ENCODE data around the gene MED20. TPM values are rescaled to one million over a fixed set of nuclear protein-coding genes. Genes with fewer than 3 reads are reported as not detected.

Gene MED20
- total RNA-seq, 1 experiment from 2014 or later, result 26.4 TPM

DNA sequence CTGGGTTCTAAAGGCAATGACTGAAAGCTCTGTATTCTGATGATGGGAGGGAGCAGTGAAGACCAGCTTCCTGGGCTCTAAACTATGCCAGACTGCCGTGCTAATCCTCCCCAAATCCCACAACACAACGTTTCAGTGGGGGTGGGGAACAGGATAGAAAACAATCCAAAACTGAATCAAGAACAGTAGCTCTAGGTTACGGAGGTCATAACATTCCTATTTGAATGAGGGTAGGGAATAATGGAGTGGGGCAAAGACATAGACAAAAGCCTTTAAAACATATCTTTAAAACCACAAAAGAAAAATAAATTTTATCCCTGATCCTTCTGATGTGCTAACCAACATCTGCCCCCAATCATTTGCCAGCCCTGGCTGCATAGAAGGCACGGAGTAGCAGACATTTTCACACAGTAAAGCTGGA lies 33.6 kb downstream of the MED20 start:
- Histone ChIP-seq H3K27ac (ENCODE audit: low read depth, low read length) (no peak overlapping the region), H2AFZ (ENCODE audit: low read depth, low read length, poor library complexity, severe bottlenecking) (no peak overlapping the region), H4K20me1 (ENCODE audit: insufficient read depth) (no peaks in the 10 kb centered on the region), H3K27me3 (ENCODE audit: insufficient read depth, low read length) (no peaks in the 10 kb centered on the region), H3K36me3 (ENCODE audit: control insufficient read depth in 1 of 2, insufficient read depth in 2 of 2, low read length in 2 of 2) (no peaks in the 10 kb centered on the region), H3K9me3 (ENCODE audit: control insufficient read depth in 1 of 2, insufficient read depth in 1 of 2, low read depth in 1 of 2, low read length in 2 of 2) (no peaks in the 10 kb centered on the region), H3K4me1 (ENCODE audit: control insufficient read depth in 1 of 2, insufficient read depth in 2 of 2, low read length in 2 of 2) (no peaks in the 10 kb centered on the region), H3K4me3 (replicated peaks in 1 of 2; ENCODE audit: low read depth in 1 of 2, low read length in 2 of 2) (no peak overlapping the region), H3K4me2 (ENCODE audit: low read length) (no peak overlapping the region), H3K9me2 (ENCODE audit: insufficient read depth) (no peaks in the 10 kb centered on the region), H3K79me2 (ENCODE audit: insufficient read depth, low read length) (no peaks in the 10 kb centered on the region), H3K9ac (ENCODE audit: low read length) (no peak overlapping the region)
- no peak for ATAC-seq
- CTCF ChIA-PET, result interaction anchor here (1.5 kb wide), 1 partner anchor 34 kb away, joined by 3 read pairs; the partner anchor contains the start of genes BYSL and MED20
- intact Hi-C loops (cut with micrococcal nuclease), result no loop called here
- TF ChIP-seq, protein P1, sequence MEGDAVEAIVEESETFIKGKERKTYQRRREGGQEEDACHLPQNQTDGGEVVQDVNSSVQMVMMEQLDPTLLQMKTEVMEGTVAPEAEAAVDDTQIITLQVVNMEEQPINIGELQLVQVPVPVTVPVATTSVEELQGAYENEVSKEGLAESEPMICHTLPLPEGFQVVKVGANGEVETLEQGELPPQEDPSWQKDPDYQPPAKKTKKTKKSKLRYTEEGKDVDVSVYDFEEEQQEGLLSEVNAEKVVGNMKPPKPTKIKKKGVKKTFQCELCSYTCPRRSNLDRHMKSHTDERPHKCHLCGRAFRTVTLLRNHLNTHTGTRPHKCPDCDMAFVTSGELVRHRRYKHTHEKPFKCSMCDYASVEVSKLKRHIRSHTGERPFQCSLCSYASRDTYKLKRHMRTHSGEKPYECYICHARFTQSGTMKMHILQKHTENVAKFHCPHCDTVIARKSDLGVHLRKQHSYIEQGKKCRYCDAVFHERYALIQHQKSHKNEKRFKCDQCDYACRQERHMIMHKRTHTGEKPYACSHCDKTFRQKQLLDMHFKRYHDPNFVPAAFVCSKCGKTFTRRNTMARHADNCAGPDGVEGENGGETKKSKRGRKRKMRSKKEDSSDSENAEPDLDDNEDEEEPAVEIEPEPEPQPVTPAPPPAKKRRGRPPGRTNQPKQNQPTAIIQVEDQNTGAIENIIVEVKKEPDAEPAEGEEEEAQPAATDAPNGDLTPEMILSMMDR (IDR thresholded peaks at IDR 0.05 in 2 of 3, conservative IDR thresholded peaks at IDR 0.05 in 1 of 3; ENCODE audit: borderline replicate concordance in 1 of 3, insufficient read depth in 1 of 3, low read depth in 2 of 3, low read length in 2 of 3), result no peak
- TF ChIP-seq POLR2A (IDR thresholded peaks at IDR 0.05; ENCODE audit: borderline replicate concordance, extremely low read depth, insufficient read depth, insufficient read length) (no peak), ZNF274 (IDR thresholded peaks at IDR 0.05; ENCODE audit: low read depth, low read length) (no peak), YY1 (IDR thresholded peaks at IDR 0.05; ENCODE audit: extremely low read depth, insufficient replicate concordance, low read depth, low read length) (no peak), CBX3 (IDR thresholded peaks at IDR 0.05; ENCODE audit: low read depth) (no peak), SIN3A (IDR thresholded peaks at IDR 0.05; ENCODE audit: low read depth) (no peak), SP1 (IDR thresholded peaks at IDR 0.05; ENCODE audit: low read depth) (no peak), RAD21 (IDR thresholded peaks at IDR 0.05; ENCODE audit: low read depth) (no peak), ZFX (IDR thresholded peaks at IDR 0.05) (no peak), FOSL1 (IDR thresholded peaks at IDR 0.05; ENCODE audit: low read depth) (no peak)
- TF ChIP-seq, protein P2, sequence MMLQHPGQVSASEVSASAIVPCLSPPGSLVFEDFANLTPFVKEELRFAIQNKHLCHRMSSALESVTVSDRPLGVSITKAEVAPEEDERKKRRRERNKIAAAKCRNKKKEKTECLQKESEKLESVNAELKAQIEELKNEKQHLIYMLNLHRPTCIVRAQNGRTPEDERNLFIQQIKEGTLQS (IDR thresholded peaks at IDR 0.05), result no peak
- TF ChIP-seq, protein P3, sequence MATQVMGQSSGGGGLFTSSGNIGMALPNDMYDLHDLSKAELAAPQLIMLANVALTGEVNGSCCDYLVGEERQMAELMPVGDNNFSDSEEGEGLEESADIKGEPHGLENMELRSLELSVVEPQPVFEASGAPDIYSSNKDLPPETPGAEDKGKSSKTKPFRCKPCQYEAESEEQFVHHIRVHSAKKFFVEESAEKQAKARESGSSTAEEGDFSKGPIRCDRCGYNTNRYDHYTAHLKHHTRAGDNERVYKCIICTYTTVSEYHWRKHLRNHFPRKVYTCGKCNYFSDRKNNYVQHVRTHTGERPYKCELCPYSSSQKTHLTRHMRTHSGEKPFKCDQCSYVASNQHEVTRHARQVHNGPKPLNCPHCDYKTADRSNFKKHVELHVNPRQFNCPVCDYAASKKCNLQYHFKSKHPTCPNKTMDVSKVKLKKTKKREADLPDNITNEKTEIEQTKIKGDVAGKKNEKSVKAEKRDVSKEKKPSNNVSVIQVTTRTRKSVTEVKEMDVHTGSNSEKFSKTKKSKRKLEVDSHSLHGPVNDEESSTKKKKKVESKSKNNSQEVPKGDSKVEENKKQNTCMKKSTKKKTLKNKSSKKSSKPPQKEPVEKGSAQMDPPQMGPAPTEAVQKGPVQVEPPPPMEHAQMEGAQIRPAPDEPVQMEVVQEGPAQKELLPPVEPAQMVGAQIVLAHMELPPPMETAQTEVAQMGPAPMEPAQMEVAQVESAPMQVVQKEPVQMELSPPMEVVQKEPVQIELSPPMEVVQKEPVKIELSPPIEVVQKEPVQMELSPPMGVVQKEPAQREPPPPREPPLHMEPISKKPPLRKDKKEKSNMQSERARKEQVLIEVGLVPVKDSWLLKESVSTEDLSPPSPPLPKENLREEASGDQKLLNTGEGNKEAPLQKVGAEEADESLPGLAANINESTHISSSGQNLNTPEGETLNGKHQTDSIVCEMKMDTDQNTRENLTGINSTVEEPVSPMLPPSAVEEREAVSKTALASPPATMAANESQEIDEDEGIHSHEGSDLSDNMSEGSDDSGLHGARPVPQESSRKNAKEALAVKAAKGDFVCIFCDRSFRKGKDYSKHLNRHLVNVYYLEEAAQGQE (IDR thresholded peaks at IDR 0.05; ENCODE audit: low read depth), result no peak
- POLR2A ChIA-PET, result no interaction called here
- RAD21 ChIA-PET (ENCODE audit: low non-redundant PET in 1 of 2, low total read pairs in 2 of 2, uncharacterized antibody in 2 of 2, unreplicated experiment in 2 of 2), result no interaction called here
- DNase-seq (ENCODE audit: low read depth, low spot score), result no peak
- no TSS peak for BruUV-seq (replicated peaks)
